ENCODE results near the gene SLC24A5.

Gene SLC24A5

DNA sequence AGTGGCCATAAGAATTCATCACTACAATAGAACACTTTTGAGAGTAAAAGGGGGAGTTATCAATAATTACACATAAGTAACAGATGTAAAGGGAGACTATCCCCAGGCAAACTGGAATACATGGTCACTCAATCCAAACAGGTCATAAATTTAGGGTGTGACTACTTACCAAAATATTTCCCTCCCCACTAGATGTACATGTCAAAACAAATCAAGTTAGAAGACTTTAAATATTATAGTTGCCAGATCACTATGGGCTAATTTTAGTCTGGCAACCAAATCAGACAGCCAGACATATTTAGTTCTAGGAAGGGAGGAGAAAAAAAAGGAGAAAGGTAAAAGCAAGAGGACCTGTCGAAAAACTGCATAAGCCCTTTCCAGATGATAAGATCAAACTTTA is 23.1 kb downstream of the SLC24A5 start:
- no peak for DNase-seq
- H3K27me3 ChIP-seq = no peaks in the 10 kb centered on the region
- TF ChIP-seq CTCF (IDR thresholded peaks at IDR 0.05; ENCODE audit: low read depth, low read length) = no peak
- peaks cover 4% of the 10 kb centered on the region; the same call in 1 of the 2 replicates for H3K4me1 ChIP-seq
- no peak overlapping the region for H3K4me3 ChIP-seq (ENCODE audit: low read depth, low read length)
- H3K36me3 ChIP-seq = peaks cover 5% of the 10 kb centered on the region
- no peaks in the 10 kb centered on the region for H3K9me3 ChIP-seq

DNA sequence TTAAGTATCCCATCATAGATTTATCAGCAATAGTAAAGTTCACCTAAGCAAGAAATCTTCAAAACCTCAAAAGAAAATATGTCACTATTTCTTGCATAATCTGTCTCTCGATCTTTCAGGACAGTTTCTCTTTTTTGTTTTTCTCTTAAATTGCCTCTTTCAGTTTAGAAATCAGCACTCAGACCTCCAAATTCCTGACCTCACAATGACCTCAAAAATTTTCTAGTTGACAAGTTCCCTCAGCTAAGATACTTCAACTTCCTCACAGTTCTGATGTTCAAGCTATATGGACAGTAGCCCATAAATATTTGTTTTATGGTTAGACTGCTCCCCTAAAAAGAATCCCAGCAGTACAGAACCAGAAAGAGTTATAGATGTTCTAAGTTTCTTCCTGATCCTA is 24.1 kb downstream of the SLC24A5 start:
- Histone ChIP-seq H3K36me3 (peaks cover 9% of the 10 kb centered on the region), H3K4me3 (ENCODE audit: low read depth, low read length) (no peak overlapping the region), H3K4me1 (peaks cover 4% of the 10 kb centered on the region; the same call in 1 of the 2 replicates), H3K27me3 (no peaks in the 10 kb centered on the region), H3K9me3 (no peaks in the 10 kb centered on the region)
- TF ChIP-seq CTCF (IDR thresholded peaks at IDR 0.05; ENCODE audit: low read depth, low read length) = no peak
- no peak for DNase-seq

DNA sequence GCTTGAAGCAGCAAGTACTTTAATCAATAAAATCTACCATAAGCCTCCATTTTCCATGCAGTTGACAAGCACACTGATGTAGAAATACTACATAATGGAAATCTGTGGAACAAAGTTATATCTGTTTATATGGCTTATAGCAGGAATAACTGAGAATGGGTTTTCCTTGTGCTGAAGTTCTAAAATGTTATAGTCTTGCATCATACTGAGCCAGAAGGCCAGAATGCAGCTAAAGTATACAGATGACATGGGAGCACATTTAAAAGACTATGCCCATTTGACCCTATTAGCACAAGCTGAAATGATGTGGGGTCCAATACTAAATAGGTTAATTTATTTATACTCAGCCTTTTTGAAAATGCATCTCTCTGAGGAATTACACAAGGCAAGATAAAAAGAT is 25.1 kb downstream of the SLC24A5 start:
- Histone ChIP-seq H3K4me1 (peaks cover 4% of the 10 kb centered on the region; the same call in 1 of the 2 replicates), H3K36me3 (peaks cover 13% of the 10 kb centered on the region), H3K9me3 (no peaks in the 10 kb centered on the region), H3K27me3 (no peaks in the 10 kb centered on the region), H3K4me3 (ENCODE audit: low read depth, low read length) (no peak overlapping the region)
- DNase-seq = no peak
- no peak for TF ChIP-seq CTCF (IDR thresholded peaks at IDR 0.05; ENCODE audit: low read depth, low read length)

DNA sequence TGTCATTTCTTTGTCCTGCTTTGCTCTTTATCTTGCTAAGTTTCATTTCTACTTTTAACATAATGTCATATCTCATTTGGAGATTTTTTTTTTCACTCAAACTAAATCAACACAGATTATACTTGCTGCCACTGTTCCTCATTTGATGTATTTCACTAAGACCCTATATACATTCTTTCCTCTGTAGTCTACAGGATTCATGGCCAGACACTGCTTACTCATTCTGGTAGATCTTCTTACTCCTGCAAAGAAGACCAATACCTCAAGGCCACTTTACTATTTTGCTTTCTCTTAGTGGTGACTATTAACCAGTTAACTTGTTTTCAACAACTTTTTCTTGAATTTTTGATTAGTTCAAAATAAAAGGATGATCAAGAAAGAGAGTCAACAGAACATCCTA is 26.6 kb downstream of the SLC24A5 start:
- Histone ChIP-seq H3K36me3 (peaks cover 24% of the 10 kb centered on the region), H3K4me1 (peaks cover 4% of the 10 kb centered on the region; the same call in 1 of the 2 replicates), H3K27me3 (no peaks in the 10 kb centered on the region), H3K9me3 (no peaks in the 10 kb centered on the region), H3K4me3 (ENCODE audit: low read depth, low read length) (no peak overlapping the region)
- no peak for TF ChIP-seq CTCF (IDR thresholded peaks at IDR 0.05; ENCODE audit: low read depth, low read length)
- no peak for DNase-seq

GRCh38 chr15:48149858-48150257 is 29.1 kb downstream of the SLC24A5 start:
- no peak for DNase-seq
- Histone ChIP-seq H3K4me3 (ENCODE audit: low read depth, low read length) (no peak overlapping the region), H3K4me1 (no peaks in the 10 kb centered on the region), H3K36me3 (peaks cover 38% of the 10 kb centered on the region), H3K27me3 (no peaks in the 10 kb centered on the region), H3K9me3 (no peaks in the 10 kb centered on the region)
- TF ChIP-seq CTCF (IDR thresholded peaks at IDR 0.05; ENCODE audit: low read depth, low read length) = no peak

GRCh38 chr15:48153526-48153925 is 32.7 kb downstream of the SLC24A5 start:
- H3K36me3 ChIP-seq = peaks cover 47% of the 10 kb centered on the region
- no peak for TF ChIP-seq CTCF (IDR thresholded peaks at IDR 0.05; ENCODE audit: low read depth, low read length)

More at GRCh38 chr15:48153526-48153925, 32.7 kb downstream of the SLC24A5 start:
- Histone ChIP-seq H3K9me3 (no peaks in the 10 kb centered on the region), H3K4me3 (ENCODE audit: low read depth, low read length) (no peak overlapping the region), H3K27me3 (no peaks in the 10 kb centered on the region), H3K4me1 (no peaks in the 10 kb centered on the region)
- DNase-seq = no peak

All from BE2C (cell line).